RWPE1 (cell line): ENCODE data around the gene CPT1A.

Experiments
- CTCF ChIA-PET: fragments of 350-600 bp; sonication (Branson Sonifier 250); formaldehyde crosslinking; extraction: SDS; loops from one replicate; lab custom pipeline; 2021; lab: Yijun Ruan, JAX
- POLR2A ChIA-PET: fragments of 400-600 bp; formaldehyde crosslinking; extraction: SDS; loops from one replicate; lab custom pipeline; 2020; ENCODE audit warnings: antibody characterized with exemption; ENCODE audit not compliant: low non-redundant PET; lab: Yijun Ruan, JAX
- DNase-seq: peaks from one replicate; pipeline ENCODE4 v3.0.0; 2012; ENCODE audit warnings: low spot score
- H3K27ac ChIP-seq: fragments of 450-650 bp; 2 replicates; pipeline ENCODE4 v1.5.1; 2017
- CTCF ChIP-seq: fragments of 450-650 bp; conservative IDR thresholded peaks from 2 replicates; pipeline ENCODE4 v1.5.1; 2017; ENCODE audit warnings: low read depth, mild to moderate bottlenecking

CPT1A gene

GRCh38 chr11:68782711-68783110 is 59.0 kb downstream of the CPT1A start:
- no peak for DNase-seq
- no peak for TF ChIP-seq CTCF
- ChIA-PET POLR2A (no interaction called here), CTCF (no interaction called here)
- H3K27ac ChIP-seq = no peak overlapping the region

- POLR2A ChIA-PET = no interaction called here
- H3K27ac ChIP-seq = no peak overlapping the region
- DNase-seq = no peak
- TF ChIP-seq CTCF = no peak
- CTCF ChIA-PET = no interaction called here
Observed at GRCh38 chr11:68780829-68781228, 60.9 kb downstream of the CPT1A start.

DNA sequence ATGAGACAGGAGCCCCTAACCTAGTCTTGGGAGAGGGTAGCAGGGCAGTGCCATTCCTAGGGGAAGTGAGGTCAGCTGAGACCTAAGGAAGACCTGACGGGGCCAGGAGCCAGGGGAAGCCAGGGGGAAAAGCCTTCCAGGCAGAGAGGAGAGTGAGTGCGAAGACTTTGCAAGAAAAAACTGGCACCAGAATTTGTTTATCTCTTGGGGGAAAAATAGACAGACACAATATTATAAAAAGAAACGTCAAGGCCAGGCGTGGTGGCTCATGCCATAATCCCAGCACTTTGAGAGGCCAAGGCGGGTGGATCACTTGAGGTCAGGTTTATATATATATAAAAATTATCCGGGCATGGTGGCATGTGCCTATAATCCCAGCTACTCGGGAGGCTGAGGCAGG is 63.5 kb downstream of the CPT1A start:
- no peak overlapping the region for H3K27ac ChIP-seq
- no peak for TF ChIP-seq CTCF
- no peak for DNase-seq
- ChIA-PET POLR2A (no interaction called here), CTCF (interaction anchor here (0.7 kb wide), 2 partner anchors 32 to 309 kb away, joined by 3 to 5 read pairs; no protein-coding TSS in a partner anchor)

- H3K27ac ChIP-seq = no peak overlapping the region
- POLR2A ChIA-PET = no interaction called here
- no peak for TF ChIP-seq CTCF
- DNase-seq = no peak
- CTCF ChIA-PET = interaction anchor here (0.6 kb wide), 1 partner anchor 345 kb away, joined by 3 read pairs; no protein-coding TSS in a partner anchor
Observed at GRCh38 chr11:68776442-68777235, 65.1 kb downstream of the CPT1A start.

GRCh38 chr11:68775951-68776388 is 65.7 kb downstream of the CPT1A start:
- ChIA-PET CTCF (interaction anchor here (0.6 kb wide), 1 partner anchor 99 kb away, joined by 4 read pairs; no protein-coding TSS in a partner anchor), POLR2A (no interaction called here)
- no peak for TF ChIP-seq CTCF
- H3K27ac ChIP-seq = no peak overlapping the region
- no peak for DNase-seq

- POLR2A ChIA-PET = no interaction called here
- no peak for DNase-seq
- no peak overlapping the region for H3K27ac ChIP-seq
- CTCF ChIA-PET = no interaction called here
- no peak for TF ChIP-seq CTCF
Observed at GRCh38 chr11:68774194-68774585, 67.5 kb downstream of the CPT1A start.
